ENCODE results near the gene DECR2. TPM values are rescaled to one million over a fixed set of nuclear protein-coding genes. Genes with fewer than 3 reads are reported as not detected.

The DECR2 gene
- total and polyA plus RNA-seq, 9 of the 15 experiments (the other 6 are each of a cell fraction or from before 2014, with no cell fraction given), result 1.0 to 31.9 (median 10.3) TPM

GRCh38 chr16:425082-425718, 23.5 kb downstream of the DECR2 start, which contains the start of gene RAB11FIP3 (continued):
- TF ChIP-seq, protein P1, sequence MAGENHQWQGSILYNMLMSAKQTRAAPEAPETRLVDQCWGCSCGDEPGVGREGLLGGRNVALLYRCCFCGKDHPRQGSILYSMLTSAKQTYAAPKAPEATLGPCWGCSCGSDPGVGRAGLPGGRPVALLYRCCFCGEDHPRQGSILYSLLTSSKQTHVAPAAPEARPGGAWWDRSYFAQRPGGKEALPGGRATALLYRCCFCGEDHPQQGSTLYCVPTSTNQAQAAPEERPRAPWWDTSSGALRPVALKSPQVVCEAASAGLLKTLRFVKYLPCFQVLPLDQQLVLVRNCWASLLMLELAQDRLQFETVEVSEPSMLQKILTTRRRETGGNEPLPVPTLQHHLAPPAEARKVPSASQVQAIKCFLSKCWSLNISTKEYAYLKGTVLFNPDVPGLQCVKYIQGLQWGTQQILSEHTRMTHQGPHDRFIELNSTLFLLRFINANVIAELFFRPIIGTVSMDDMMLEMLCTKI (IDR thresholded peaks at IDR 0.05; ENCODE audit: partially characterized antibody), result no peak
- TF ChIP-seq TCF7 (IDR thresholded peaks at IDR 0.05; ENCODE audit: borderline replicate concordance), result 0 out of 2 replicates have a peak, but pooled peaks have one; percentile 20
- peak in 1 of 3 experiments; percentile 2 for TF ChIP-seq YY1 (IDR thresholded peaks at IDR 0.05; ENCODE audit: borderline replicate concordance in 1 of 3, control insufficient read depth in 1 of 3, extremely low read depth in 1 of 3, insufficient read depth in 3 of 3, insufficient read length in 1 of 3, insufficient replicate concordance in 2 of 3, low read depth in 1 of 3, low read length in 2 of 3)
- no peak for TF ChIP-seq POLR3A (IDR thresholded peaks at IDR 0.05; ENCODE audit: borderline replicate concordance, extremely low read depth, insufficient read depth, insufficient read length)
- TF ChIP-seq KDM2B (CRISPR knock-in tag; IDR thresholded peaks at IDR 0.05), result 0 out of 2 replicates have a peak, but pooled peaks have one; percentile 13
- TF ChIP-seq ZBTB1 (CRISPR knock-in tag; IDR thresholded peaks at IDR 0.05; ENCODE audit: borderline replicate concordance, low read depth), result peak; percentile 69; the same call in 1 of the 2 replicates
- peak; percentile 77; the same call in 1 of the 2 replicates for TF ChIP-seq NR2C2 (CRISPR knock-in tag; IDR thresholded peaks at IDR 0.05)
- TF ChIP-seq NR2C2 (tag; IDR thresholded peaks at IDR 0.05), result peak; percentile 39
- no peak for TF ChIP-seq ZC3H8 (IDR thresholded peaks at IDR 0.05)
- no peak for TF ChIP-seq NR2C1 (IDR thresholded peaks at IDR 0.05)
- no peak for TF ChIP-seq NR2C1 (tag; IDR thresholded peaks at IDR 0.05)
- peak; percentile 59; the same call in 1 of the 2 replicates for TF ChIP-seq NCOA6 (IDR thresholded peaks at IDR 0.05)
- TF ChIP-seq, protein P2, sequence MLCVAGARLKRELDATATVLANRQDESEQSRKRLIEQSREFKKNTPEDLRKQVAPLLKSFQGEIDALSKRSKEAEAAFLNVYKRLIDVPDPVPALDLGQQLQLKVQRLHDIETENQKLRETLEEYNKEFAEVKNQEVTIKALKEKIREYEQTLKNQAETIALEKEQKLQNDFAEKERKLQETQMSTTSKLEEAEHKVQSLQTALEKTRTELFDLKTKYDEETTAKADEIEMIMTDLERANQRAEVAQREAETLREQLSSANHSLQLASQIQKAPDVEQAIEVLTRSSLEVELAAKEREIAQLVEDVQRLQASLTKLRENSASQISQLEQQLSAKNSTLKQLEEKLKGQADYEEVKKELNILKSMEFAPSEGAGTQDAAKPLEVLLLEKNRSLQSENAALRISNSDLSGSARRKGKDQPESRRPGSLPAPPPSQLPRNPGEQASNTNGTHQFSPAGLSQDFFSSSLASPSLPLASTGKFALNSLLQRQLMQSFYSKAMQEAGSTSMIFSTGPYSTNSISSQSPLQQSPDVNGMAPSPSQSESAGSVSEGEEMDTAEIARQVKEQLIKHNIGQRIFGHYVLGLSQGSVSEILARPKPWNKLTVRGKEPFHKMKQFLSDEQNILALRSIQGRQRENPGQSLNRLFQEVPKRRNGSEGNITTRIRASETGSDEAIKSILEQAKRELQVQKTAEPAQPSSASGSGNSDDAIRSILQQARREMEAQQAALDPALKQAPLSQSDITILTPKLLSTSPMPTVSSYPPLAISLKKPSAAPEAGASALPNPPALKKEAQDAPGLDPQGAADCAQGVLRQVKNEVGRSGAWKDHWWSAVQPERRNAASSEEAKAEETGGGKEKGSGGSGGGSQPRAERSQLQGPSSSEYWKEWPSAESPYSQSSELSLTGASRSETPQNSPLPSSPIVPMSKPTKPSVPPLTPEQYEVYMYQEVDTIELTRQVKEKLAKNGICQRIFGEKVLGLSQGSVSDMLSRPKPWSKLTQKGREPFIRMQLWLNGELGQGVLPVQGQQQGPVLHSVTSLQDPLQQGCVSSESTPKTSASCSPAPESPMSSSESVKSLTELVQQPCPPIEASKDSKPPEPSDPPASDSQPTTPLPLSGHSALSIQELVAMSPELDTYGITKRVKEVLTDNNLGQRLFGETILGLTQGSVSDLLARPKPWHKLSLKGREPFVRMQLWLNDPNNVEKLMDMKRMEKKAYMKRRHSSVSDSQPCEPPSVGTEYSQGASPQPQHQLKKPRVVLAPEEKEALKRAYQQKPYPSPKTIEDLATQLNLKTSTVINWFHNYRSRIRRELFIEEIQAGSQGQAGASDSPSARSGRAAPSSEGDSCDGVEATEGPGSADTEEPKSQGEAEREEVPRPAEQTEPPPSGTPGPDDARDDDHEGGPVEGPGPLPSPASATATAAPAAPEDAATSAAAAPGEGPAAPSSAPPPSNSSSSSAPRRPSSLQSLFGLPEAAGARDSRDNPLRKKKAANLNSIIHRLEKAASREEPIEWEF (CRISPR knock-in tag; IDR thresholded peaks at IDR 0.05), result no peak
- TF ChIP-seq KLF16 (IDR thresholded peaks at IDR 0.05), result no peak
- no peak for TF ChIP-seq RREB1 (CRISPR knock-in tag; IDR thresholded peaks at IDR 0.05)

Data from K562 (cell line).